GM23248 (cell line): ENCODE data around the gene CHMP4A.

Experiments
- EZH2 ChIP-seq: fragments of 200-600 bp; sonication (generic); IDR thresholded peaks from 2 replicates; pipeline ENCODE4 v1.6.1; 2018; ENCODE audit warnings: antibody characterized with exemption, mild to moderate bottlenecking; ENCODE audit not compliant: insufficient read depth, poor library complexity, severe bottlenecking
- EZH2phosphoT487 ChIP-seq: fragments of 200-600 bp; sonication (generic); IDR thresholded peaks from 2 replicates; pipeline ENCODE4 v1.6.1; 2018; ENCODE audit warnings: antibody characterized with exemption, moderate library complexity, mild to moderate bottlenecking, low read depth; ENCODE audit not compliant: insufficient read depth

GRCh38 chr14:24260026-24260779, 46.9 kb upstream of the CHMP4A start:
- no peak for TF ChIP-seq EZH2phosphoT487
- no peak for TF ChIP-seq EZH2
